ENCODE data around the gene CNPY1. TPM values are rescaled to one million over a fixed set of nuclear protein-coding genes. Genes with fewer than 3 reads are reported as not detected.

The CNPY1 gene
- total and polyA plus RNA-seq, 5 donors = not detected

DNA sequence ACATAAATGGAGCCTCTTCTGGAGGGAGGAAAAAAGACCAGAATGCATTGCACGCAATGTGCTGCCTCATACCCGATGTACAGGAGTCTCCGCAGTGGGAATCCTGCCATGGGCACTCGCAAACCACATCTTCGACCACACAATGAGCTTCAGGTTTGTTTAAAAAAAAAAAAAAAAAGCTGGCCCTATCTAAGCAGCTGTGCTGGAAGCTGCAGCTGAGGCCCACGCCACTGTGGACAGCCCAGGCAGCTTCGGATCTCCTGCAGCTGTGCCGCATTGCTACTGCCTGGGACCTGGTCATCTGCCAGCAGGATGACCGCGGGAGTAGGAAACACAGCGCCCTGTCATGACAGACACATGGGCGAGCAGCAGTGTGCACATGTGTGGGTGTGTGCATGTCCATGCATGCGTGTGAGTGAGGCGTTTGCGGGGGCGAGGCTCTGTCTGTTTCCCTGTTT lies 62.5 kb downstream of the CNPY1 start:
- Histone ChIP-seq H3K4me3 (ENCODE audit: low read length) (no peak overlapping the region), H3K9me3 (ENCODE audit: control insufficient read depth, low read length) (no peaks in the 10 kb centered on the region), H3K27me3 (ENCODE audit: control insufficient read depth, insufficient read depth) (no peaks in the 10 kb centered on the region), H3K27ac (ENCODE audit: low read length) (no peak overlapping the region), H3K4me1 (ENCODE audit: control insufficient read depth, insufficient read depth, low read length) (no peaks in the 10 kb centered on the region)
- WGBS = 48% methylated on average over 16 of the region's 16 CpGs
- ATAC-seq (no peak), DNase-seq (no peak)
- intact Hi-C loops (cut with DNase I) = no loop called here

DNA sequence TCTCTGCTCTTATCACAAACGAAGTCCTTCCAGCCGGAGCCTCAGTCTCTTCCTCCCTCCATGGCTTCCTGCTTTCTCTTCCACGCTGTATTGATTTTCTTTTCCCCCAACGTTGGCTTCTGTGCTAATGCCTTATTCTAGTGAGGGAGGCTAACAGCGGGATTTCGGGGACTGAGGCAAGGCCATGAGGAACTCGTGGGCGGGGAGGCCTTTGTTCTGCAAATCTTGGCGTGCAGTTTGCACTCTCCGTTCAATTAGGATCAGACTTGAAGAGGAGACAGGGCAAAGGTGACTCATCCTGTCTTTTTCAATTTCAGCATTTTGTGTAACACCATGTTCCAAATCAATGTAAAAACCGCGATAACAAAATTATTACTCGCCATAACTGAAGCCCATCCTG lies 63.1 kb downstream of the CNPY1 start:
- no peak overlapping the region for H3K4me3 ChIP-seq (ENCODE audit: low read length)
- no peak overlapping the region for H3K27ac ChIP-seq (ENCODE audit: low read length)
- WGBS = 30% methylated on average over 13 of the region's 13 CpGs
- no peaks in the 10 kb centered on the region for H3K9me3 ChIP-seq (ENCODE audit: control insufficient read depth, low read length)
- no peaks in the 10 kb centered on the region for H3K4me1 ChIP-seq (ENCODE audit: control insufficient read depth, insufficient read depth, low read length)
- intact Hi-C loops (cut with DNase I) = no loop called here
- no peak for DNase-seq
- H3K27me3 ChIP-seq (ENCODE audit: control insufficient read depth, insufficient read depth) = no peaks in the 10 kb centered on the region
- ATAC-seq = no peak

DNA sequence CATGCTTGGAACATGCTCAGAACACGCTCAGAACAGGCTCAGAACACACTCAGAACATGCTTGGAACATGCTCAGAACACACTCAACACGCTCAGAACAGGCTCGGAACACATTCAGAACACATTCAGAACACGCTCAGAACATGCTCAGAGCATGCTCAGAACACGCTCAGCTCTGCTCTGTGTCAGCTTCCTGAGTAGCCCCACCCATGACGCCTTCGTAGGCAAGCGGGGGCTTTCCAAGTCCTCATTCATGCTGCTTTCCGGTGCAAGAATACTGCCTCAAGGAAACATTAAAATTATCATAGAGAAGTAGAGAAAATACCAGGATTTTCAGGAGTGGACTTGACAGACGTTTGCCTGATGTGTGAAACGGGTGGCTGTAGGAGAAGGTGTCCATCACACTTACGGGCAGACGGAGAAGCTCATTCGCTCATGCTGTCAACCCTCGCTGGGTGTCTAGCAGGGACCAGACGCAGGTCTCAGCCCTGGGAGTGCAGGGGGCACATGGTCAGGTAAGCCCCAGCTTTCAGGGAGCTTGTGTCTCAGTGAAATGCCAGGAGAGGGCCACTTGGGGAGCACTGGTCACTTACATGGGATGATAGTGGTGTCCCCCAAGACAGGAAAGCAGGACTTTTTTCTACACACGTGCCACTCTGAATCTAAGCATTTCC lies 63.7 kb downstream of the CNPY1 start:
- Histone ChIP-seq H3K27ac (ENCODE audit: low read length) (peak overlapping the region; percentile 39), H3K9me3 (ENCODE audit: control insufficient read depth, low read length) (no peaks in the 10 kb centered on the region), H3K4me1 (ENCODE audit: control insufficient read depth, insufficient read depth, low read length) (no peaks in the 10 kb centered on the region), H3K4me3 (ENCODE audit: low read length) (no peak overlapping the region), H3K27me3 (ENCODE audit: control insufficient read depth, insufficient read depth) (no peaks in the 10 kb centered on the region)
- no peak for DNase-seq
- intact Hi-C loops (cut with DNase I) = no loop called here
- 57% methylated on average over 17 of the region's 17 CpGs for WGBS
- ATAC-seq = peak in 1 of 2 donors; percentile 43

DNA sequence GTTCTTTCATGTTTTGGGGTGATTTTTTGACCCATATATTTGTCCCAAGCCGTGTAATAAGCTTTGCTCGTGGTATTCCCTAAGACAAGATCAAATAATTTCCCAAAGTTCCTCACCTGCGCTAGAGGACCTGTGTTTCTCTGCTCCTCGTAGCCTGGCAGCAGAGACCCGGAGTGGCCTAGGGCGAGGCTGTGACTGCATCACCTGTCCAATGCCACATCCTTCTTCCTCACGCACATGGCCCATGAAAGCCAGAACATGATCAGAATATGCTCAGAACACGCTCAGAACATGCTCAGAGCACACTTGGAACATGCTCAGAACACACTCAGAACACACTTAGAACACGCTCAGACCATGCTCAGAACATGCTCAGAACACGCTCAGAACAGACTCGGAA lies 64.6 kb downstream of the CNPY1 start:
- intact Hi-C loops (cut with DNase I) = no loop called here
- H3K9me3 ChIP-seq (ENCODE audit: control insufficient read depth, low read length) = no peaks in the 10 kb centered on the region
- DNase-seq = no peak
- H3K4me3 ChIP-seq (ENCODE audit: low read length) = no peak overlapping the region
- no peaks in the 10 kb centered on the region for H3K4me1 ChIP-seq (ENCODE audit: control insufficient read depth, insufficient read depth, low read length)
- WGBS = 93% methylated on average over 11 of the region's 11 CpGs
- ATAC-seq = no peak
- H3K27ac ChIP-seq (ENCODE audit: low read length) = no peak overlapping the region
- H3K27me3 ChIP-seq (ENCODE audit: control insufficient read depth, insufficient read depth) = no peaks in the 10 kb centered on the region

DNA sequence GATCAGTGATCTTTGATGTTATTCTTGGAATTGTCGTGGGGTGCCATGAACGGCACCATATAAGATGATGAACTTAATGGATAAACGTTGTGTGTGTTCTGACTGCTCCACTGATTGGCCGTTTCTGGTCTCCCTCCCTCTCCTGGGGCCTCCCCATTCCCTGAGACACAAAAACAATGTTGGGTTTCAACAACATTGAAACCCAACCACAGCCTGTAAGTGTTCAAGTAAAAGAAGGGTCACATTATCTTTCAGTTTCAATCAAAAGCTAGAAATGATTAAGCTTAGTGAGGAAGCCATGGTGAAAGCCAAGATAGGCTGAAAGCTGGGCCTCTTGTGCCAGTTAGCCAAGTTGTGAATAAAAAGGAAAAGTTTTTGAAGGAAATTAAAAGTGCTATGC lies 68.9 kb downstream of the CNPY1 start:
- H3K4me3 ChIP-seq (ENCODE audit: low read length) = no peak overlapping the region
- 70% methylated on average over 4 of the region's 4 CpGs for WGBS
- peaks cover 8% of the 10 kb centered on the region for H3K9me3 ChIP-seq (ENCODE audit: control insufficient read depth, low read length)
- no peak for DNase-seq
- no peak for ATAC-seq
- intact Hi-C loops (cut with DNase I) = no loop called here
- H3K27me3 ChIP-seq (ENCODE audit: control insufficient read depth, insufficient read depth) = no peaks in the 10 kb centered on the region
- no peaks in the 10 kb centered on the region for H3K4me1 ChIP-seq (ENCODE audit: control insufficient read depth, insufficient read depth, low read length)
- no peak overlapping the region for H3K27ac ChIP-seq (ENCODE audit: low read length)

DNA sequence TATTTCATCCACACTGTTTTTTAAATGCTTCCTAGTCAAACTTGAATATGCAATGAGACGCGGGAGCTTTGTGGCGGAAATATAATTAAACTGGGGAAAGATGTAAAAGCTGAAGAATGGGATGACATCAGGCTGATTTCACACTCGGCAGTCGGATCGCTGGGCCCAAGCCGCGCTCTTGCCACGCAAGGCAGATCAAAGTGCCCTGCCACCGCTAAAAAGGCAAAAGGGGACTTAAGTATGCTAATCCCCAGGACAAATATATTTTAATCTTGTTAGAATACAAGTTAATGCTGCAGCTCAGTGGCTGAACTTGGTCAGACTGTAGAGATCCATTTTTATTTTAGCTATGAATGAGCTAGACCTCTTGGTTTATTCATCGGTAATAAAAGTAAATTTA lies 74.6 kb downstream of the CNPY1 start:
- Histone ChIP-seq H3K9me3 (ENCODE audit: control insufficient read depth, low read length) (peaks cover 8% of the 10 kb centered on the region), H3K4me1 (ENCODE audit: control insufficient read depth, insufficient read depth, low read length) (no peaks in the 10 kb centered on the region), H3K27me3 (ENCODE audit: control insufficient read depth, insufficient read depth) (no peaks in the 10 kb centered on the region), H3K4me3 (ENCODE audit: low read length) (no peak overlapping the region), H3K27ac (ENCODE audit: low read length) (no peak overlapping the region)
- DNase-seq = no peak
- ATAC-seq = no peak
- intact Hi-C loops (cut with DNase I) = no loop called here
- WGBS = 14% methylated on average over 11 of the region's 11 CpGs

DNA sequence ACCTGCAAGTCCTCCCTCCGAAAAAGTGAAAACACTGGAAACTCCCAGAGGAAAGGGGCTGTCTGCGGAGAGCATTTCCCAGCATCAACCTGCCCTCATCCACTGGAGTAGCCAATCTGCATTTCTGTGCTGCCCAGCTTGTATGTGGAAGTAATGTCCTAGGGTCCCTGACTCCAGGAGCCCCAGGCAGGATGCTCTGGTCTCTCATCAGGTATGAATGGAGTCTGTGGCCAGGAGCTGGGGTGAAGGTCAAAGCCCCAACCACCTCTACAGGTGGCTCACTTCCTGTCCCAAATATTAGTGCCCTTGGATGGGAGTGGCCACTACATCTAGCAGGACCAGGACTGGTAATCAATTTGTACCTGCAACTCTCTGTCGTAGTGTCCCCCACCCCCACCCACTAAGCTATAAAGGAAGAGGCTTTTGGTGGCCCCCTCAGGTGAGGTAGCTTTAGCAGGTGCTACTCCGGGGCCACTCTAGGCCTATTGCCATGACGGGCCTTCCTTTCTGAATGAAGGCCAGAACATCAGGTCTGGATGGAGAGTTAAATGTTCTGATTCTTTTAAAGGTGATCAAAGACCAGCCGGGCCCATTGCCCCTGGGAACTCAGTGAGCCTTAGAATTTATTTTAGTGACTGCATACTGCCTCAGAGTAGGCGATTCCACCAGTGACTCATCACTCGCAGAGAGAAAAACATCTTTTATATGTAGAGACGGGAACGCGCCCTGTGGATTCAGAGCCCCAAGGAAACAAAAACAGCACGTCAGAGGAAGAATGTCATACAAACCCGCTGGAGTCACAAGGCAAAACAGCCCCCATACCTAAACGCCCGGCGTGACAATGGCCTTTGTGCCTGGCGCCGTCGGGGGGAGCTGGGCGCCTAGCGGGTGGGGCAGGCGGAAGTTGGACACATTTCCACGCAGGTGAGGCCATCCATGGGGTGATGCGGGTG lies 75.4 kb downstream of the CNPY1 start:
- ATAC-seq = no peak
- 9% methylated on average over 24 of the region's 24 CpGs for WGBS
- no peak overlapping the region for H3K4me3 ChIP-seq (ENCODE audit: low read length)
- H3K9me3 ChIP-seq (ENCODE audit: control insufficient read depth, low read length) = peaks cover 8% of the 10 kb centered on the region
- no peak for DNase-seq
- no peaks in the 10 kb centered on the region for H3K27me3 ChIP-seq (ENCODE audit: control insufficient read depth, insufficient read depth)
- no peaks in the 10 kb centered on the region for H3K4me1 ChIP-seq (ENCODE audit: control insufficient read depth, insufficient read depth, low read length)
- intact Hi-C loops (cut with DNase I) = no loop called here
- H3K27ac ChIP-seq (ENCODE audit: low read length) = no peak overlapping the region

DNA sequence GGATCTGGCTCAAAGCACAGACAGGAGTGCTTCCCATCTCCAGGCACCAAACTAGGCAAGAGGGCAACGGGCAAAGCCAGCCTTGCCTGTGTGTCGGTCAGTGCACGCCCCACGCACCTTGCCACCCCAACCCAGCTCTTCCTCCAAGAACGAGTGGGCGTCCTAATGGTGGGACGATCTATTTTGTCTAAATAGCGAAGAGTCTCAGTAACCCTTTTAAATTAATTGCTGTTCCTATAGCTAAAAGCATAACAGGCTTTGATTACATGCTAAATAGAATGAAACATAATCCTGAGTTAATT lies 76.2 kb downstream of the CNPY1 start:
- WGBS = 25% methylated on average over 8 of the region's 8 CpGs
- no peak for DNase-seq
- Histone ChIP-seq H3K27me3 (ENCODE audit: control insufficient read depth, insufficient read depth) (no peaks in the 10 kb centered on the region), H3K4me3 (ENCODE audit: low read length) (no peak overlapping the region), H3K9me3 (ENCODE audit: control insufficient read depth, low read length) (peaks cover under 1% of the 10 kb centered on the region), H3K4me1 (ENCODE audit: control insufficient read depth, insufficient read depth, low read length) (no peaks in the 10 kb centered on the region), H3K27ac (ENCODE audit: low read length) (no peak overlapping the region)
- intact Hi-C loops (cut with DNase I) = no loop called here
- no peak for ATAC-seq

DNA sequence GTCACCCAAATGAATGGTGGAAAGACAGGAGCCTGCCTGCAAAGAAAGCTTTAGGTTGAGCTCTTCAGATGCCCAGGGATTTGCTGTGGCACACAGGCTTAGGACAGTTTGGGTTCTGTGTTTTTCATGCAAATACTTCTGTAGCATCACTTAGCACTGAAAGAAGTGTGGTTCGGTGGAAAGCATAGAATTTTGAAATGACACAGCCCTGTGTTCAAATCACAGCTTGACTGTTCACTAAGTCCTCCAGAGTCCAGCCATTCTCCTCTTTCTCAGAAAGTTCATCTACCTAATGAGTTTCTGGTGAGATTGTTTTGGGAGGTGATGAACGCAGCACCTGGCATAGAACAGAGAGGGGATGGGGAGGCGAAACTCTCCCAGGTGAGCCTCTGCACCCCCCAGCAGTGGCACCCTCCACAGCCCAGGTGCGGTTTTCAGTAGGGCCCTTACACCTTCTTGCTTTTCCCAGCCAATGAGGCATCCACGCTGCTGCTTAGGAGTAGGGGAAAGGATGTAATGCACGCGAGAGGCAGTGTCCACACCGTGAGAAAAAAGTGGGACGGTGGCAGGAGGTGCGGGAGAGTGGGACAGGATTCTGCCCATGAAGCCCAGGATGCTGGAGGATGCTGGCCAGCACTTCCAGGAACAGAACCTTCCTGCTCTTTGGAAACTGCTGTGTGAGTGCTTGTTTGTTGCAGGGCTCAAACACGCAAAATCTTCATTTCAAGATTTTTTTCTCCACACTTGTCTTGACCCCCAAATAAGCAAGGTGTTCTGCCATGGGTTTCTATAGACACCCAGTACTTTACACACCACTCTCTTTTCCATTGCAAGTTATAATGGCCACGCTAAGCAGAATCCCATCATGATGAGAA lies 76.8 kb downstream of the CNPY1 start:
- WGBS = 11% methylated on average over 12 of the region's 12 CpGs
- intact Hi-C loops (cut with DNase I) = no loop called here
- DNase-seq = no peak

DNA sequence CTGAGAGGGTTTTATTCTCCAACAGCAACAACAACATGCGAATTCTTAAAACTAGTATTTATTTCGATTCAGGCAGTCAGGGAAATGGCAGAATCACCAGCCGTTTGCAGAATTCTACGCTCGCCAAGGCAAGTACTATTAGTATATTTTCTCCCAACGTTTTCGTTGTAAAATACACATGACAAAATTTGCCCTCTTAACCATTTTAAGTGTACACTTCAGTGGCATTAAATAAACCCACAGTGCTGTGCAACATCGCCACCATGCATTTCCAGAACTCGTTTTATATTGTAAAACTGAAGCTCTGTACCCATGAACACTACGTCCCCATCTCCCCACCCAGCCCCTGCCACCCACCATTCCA lies 77.6 kb downstream of the CNPY1 start:
- DNase-seq (no peak), ATAC-seq (no peak)
- H3K4me1 ChIP-seq (ENCODE audit: control insufficient read depth, insufficient read depth, low read length) = no peaks in the 10 kb centered on the region
- no peaks in the 10 kb centered on the region for H3K27me3 ChIP-seq (ENCODE audit: control insufficient read depth, insufficient read depth)
- WGBS = 11% methylated on average over 10 of the region's 10 CpGs
- no peak overlapping the region for H3K4me3 ChIP-seq (ENCODE audit: low read length)
- intact Hi-C loops (cut with DNase I) = no loop called here
- H3K27ac ChIP-seq (ENCODE audit: low read length) = no peak overlapping the region
- H3K9me3 ChIP-seq (ENCODE audit: control insufficient read depth, low read length) = no peaks in the 10 kb centered on the region

More for the DNA sequence above, 76.8 kb downstream of the CNPY1 start:
- H3K27me3 ChIP-seq (ENCODE audit: control insufficient read depth, insufficient read depth) = no peaks in the 10 kb centered on the region
- no peak for ATAC-seq
- no peak overlapping the region for H3K4me3 ChIP-seq (ENCODE audit: low read length)
- no peaks in the 10 kb centered on the region for H3K9me3 ChIP-seq (ENCODE audit: control insufficient read depth, low read length)
- H3K27ac ChIP-seq (ENCODE audit: low read length) = no peak overlapping the region
- H3K4me1 ChIP-seq (ENCODE audit: control insufficient read depth, insufficient read depth, low read length) = no peaks in the 10 kb centered on the region
